Hepatocyte (in vitro differentiated cells): Measurements from ENCODE around the gene ADAM17. TPM values are rescaled to one million over a fixed set of nuclear protein-coding genes. Genes with fewer than 3 reads are reported as not detected.

Experiments
- DNase-seq: peaks from one replicate; pipeline ENCODE4 v3.0.0-alpha.2; 2016; ENCODE audit warnings: low spot score
- H2AFZ ChIP-seq: fragments of 200-600 bp; sonication (generic); 2 replicates; pipeline ENCODE4 v1.6.0; 2016; ENCODE audit warnings: antibody characterized with exemption, mild to moderate bottlenecking
- H3K27ac ChIP-seq: fragments of 200-600 bp; sonication (generic); 2 replicates; pipeline ENCODE4 v1.5.1; 2016; ENCODE audit warnings: mild to moderate bottlenecking
- H3K27me3 ChIP-seq: fragments of 200-600 bp; sonication (generic); 2 replicates; pipeline ENCODE4 v1.6.1; 2016
- H3K36me3 ChIP-seq: fragments of 200-600 bp; sonication (generic); replicated peaks from 2 replicates; pipeline ENCODE4 v1.5.1; 2016; ENCODE audit warnings: low read depth; ENCODE audit not compliant: insufficient read depth
- H3K4me1 ChIP-seq: fragments of 200-600 bp; sonication (generic); 2 replicates; pipeline ENCODE4 v1.5.1; 2016; ENCODE audit warnings: mild to moderate bottlenecking, moderate library complexity; ENCODE audit not compliant: insufficient read depth
- H3K4me2 ChIP-seq: fragments of 200-600 bp; sonication (generic); 2 replicates; pipeline ENCODE4 v1.6.0; 2016
- H3K4me3 ChIP-seq: fragments of 200-600 bp; sonication (generic); 2 replicates; pipeline ENCODE4 v1.5.1; 2016; ENCODE audit warnings: mild to moderate bottlenecking
- H3K79me2 ChIP-seq: fragments of 200-600 bp; sonication (generic); 2 replicates; pipeline ENCODE4 v1.6.0; 2017; ENCODE audit warnings: mild to moderate bottlenecking
- H3K9me2 ChIP-seq: fragments of 200-600 bp; sonication (generic); replicated peaks from 2 replicates; pipeline ENCODE4 v1.6.0; 2017; ENCODE audit warnings: mild to moderate bottlenecking; ENCODE audit not compliant: insufficient read depth
- H3K9me3 ChIP-seq: fragments of 200-600 bp; sonication (generic); 2 replicates; pipeline ENCODE4 v1.5.1; 2016; ENCODE audit warnings: low read depth, mild to moderate bottlenecking
- H4K20me1 ChIP-seq: fragments of 200-600 bp; sonication (generic); 2 replicates; pipeline ENCODE4 v1.6.0; 2016; ENCODE audit warnings: mild to moderate bottlenecking; ENCODE audit not compliant: insufficient read depth, poor library complexity, severe bottlenecking
- CTCF ChIP-seq: fragments of 200-600 bp; sonication (generic); IDR thresholded peaks from 2 replicates; pipeline ENCODE4 v1.5.1; 2016; ENCODE audit warnings: antibody characterized with exemption, mild to moderate bottlenecking; ENCODE audit not compliant: poor library complexity
- EZH2 ChIP-seq: fragments of 200-600 bp; sonication (generic); IDR thresholded peaks from 2 replicates; pipeline ENCODE4 v1.6.1; 2016; ENCODE audit warnings: antibody characterized with exemption, mild to moderate bottlenecking, borderline replicate concordance
- EZH2phosphoT487 ChIP-seq: fragments of 200-600 bp; sonication (generic); IDR thresholded peaks from one replicate; pipeline ENCODE4 v1.6.1; 2018; ENCODE audit warnings: antibody characterized with exemption, mild to moderate bottlenecking, low read depth, moderate library complexity; ENCODE audit not compliant: unreplicated experiment, severe bottlenecking
- WGBS: methylation state at CpG from one replicate; pipeline ENCODE4 v1.1.6; 2016; ENCODE audit warnings: low lambda C conversion rate; ENCODE audit errors: missing lambda C conversion rate; 5-methylcytosine and 5-hydroxymethylcytosine counted together
- polyA plus RNA-seq: library from polyadenylated mRNA; unstranded; fragments of >200 nt; fragmentation: Nextera tagmentation; extraction: Ambion mirVana; gene quantifications from 2 replicates; pipeline ENCODE4 v1.2.1, GENCODE V29; 2016
- total RNA-seq: library from RNA; depleted of rRNA; stranded (reverse); fragments of >200 nt; gene quantifications from 2 replicates; pipeline ENCODE4 v1.2.3, GENCODE V29; 2014

ADAM17 gene
- total and polyA plus RNA-seq, 2 experiments from 2014 or later = 20.5 to 30.2 TPM

- H3K4me3 ChIP-seq = no peak overlapping the region
- TF ChIP-seq CTCF (no peak), EZH2 (no peak), EZH2phosphoT487 (no peak)
- H3K36me3 ChIP-seq = no peaks in the 10 kb centered on the region
- no peak overlapping the region for H2AFZ ChIP-seq
- H3K79me2 ChIP-seq = no peaks in the 10 kb centered on the region
- no peaks in the 10 kb centered on the region for H3K9me3 ChIP-seq
- WGBS = 65% methylated on average over 3 of the region's 3 CpGs
- H3K4me1 ChIP-seq = no peaks in the 10 kb centered on the region
- H3K27ac ChIP-seq = no peak overlapping the region
- no peak for DNase-seq
- H3K4me2 ChIP-seq = no peak overlapping the region
- H4K20me1 ChIP-seq = no peaks in the 10 kb centered on the region
- no peaks in the 10 kb centered on the region for H3K27me3 ChIP-seq
- H3K9me2 ChIP-seq = no peaks in the 10 kb centered on the region
Observed at GRCh38 chr2:9441556-9441955, 114.1 kb downstream of the ADAM17 start.

- 89% methylated on average over 1 of the region's 1 CpG for WGBS
- TF ChIP-seq EZH2phosphoT487 (no peak), EZH2 (no peak), CTCF (no peak)
- Histone ChIP-seq H3K4me3 (no peak overlapping the region), H3K4me2 (no peak overlapping the region), H3K36me3 (peaks cover 3% of the 10 kb centered on the region), H3K79me2 (no peaks in the 10 kb centered on the region), H2AFZ (no peak overlapping the region), H3K9me2 (no peaks in the 10 kb centered on the region), H4K20me1 (no peaks in the 10 kb centered on the region), H3K9me3 (no peaks in the 10 kb centered on the region), H3K27me3 (no peaks in the 10 kb centered on the region), H3K4me1 (no peaks in the 10 kb centered on the region), H3K27ac (no peak overlapping the region)
- DNase-seq = no peak
Observed at GRCh38 chr2:9440058-9440727, 115.4 kb downstream of the ADAM17 start.

DNA sequence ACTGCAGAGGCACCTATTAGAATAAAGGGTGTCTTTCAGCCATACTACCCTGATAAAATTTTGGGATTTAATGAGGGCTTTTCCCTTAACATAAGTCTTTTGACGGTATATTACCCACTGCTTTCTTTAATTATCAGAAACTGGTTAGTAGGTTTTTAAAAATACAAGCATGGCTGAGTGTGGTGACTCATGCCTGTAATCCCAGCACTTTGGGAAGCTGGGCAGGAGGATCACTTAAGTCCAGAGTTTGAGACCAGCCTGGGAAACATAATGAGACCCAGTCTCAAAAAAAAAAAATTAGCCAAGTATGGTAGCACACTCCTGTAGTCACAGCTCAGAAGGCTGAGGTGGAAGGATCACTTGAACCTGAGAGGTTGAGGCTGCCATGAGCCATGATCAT, 116.1 kb downstream of the ADAM17 start:
- H3K4me3 ChIP-seq = no peak overlapping the region
- no peaks in the 10 kb centered on the region for H3K79me2 ChIP-seq
- TF ChIP-seq CTCF = no peak
- no peak for TF ChIP-seq EZH2phosphoT487
- no peak for TF ChIP-seq EZH2
- H3K27ac ChIP-seq = no peak overlapping the region
- H3K4me1 ChIP-seq = no peaks in the 10 kb centered on the region
- H3K27me3 ChIP-seq = no peaks in the 10 kb centered on the region
- no peaks in the 10 kb centered on the region for H4K20me1 ChIP-seq
- H2AFZ ChIP-seq = no peak overlapping the region
- WGBS = 88% methylated on average over 1 of the region's 1 CpG
- no peak overlapping the region for H3K4me2 ChIP-seq
- no peaks in the 10 kb centered on the region for H3K9me3 ChIP-seq
- DNase-seq = no peak
- no peaks in the 10 kb centered on the region for H3K9me2 ChIP-seq
- H3K36me3 ChIP-seq = peaks cover 3% of the 10 kb centered on the region

Other genes starting within 250 kb of the ADAM17 start
- 17.4 and 22.7 TPM in 2 replicates for gene ITGB1BP1, start 132.3 kb downstream of the ADAM17 start, total RNA-seq
- 51.8 and 65.2 TPM in 2 replicates for gene ITGB1BP1, start 132.3 kb downstream of the ADAM17 start, polyA plus RNA-seq
- gene CPSF3, start 132.2 kb downstream of the ADAM17 start, total RNA-seq = 38.7 and 39.1 TPM in 2 replicates
- 21.5 and 23.9 TPM in 2 replicates for gene CPSF3, start 132.2 kb downstream of the ADAM17 start, polyA plus RNA-seq
- gene IAH1, start 81.3 kb downstream of the ADAM17 start, total RNA-seq = 31.6 and 44.2 TPM in 2 replicates
- gene IAH1, start 81.3 kb downstream of the ADAM17 start, polyA plus RNA-seq = 46.7 and 51.0 TPM in 2 replicates
- gene YWHAQ, start 75.2 kb upstream of the ADAM17 start, total RNA-seq = 302 and 327 TPM in 2 replicates
- gene YWHAQ, start 75.2 kb upstream of the ADAM17 start, polyA plus RNA-seq = 361 and 368 TPM in 2 replicates